ENCODE measurements around the gene FXYD7.

The FXYD7 gene

GRCh38 chr19:35112995-35113688 is 29.9 kb upstream of the FXYD7 start:
- no peak for DNase-seq

GRCh38 chr19:35114353-35115176 is 28.5 kb upstream of the FXYD7 start:
- DNase-seq = peak; percentile 22

GRCh38 chr19:35115177-35115951 is 27.7 kb upstream of the FXYD7 start, which contains the start of gene FXYD3:
Gene FXYD3, plus strand, starts transcription at chr19:35115823. Its CDS starts 3,554 bp downstream, at chr19:35119377.
- no peak for DNase-seq

- no peak for DNase-seq
Observed at GRCh38 chr19:35116072-35116801, 26.8 kb upstream of the FXYD7 start.

GRCh38 chr19:35117116-35117515 is 25.9 kb upstream of the FXYD7 start:
- no peak for DNase-seq

- no peak for DNase-seq
Observed at GRCh38 chr19:35117799-35118198, 25.3 kb upstream of the FXYD7 start.

- no peak for DNase-seq
Observed at GRCh38 chr19:35118268-35119020, 24.6 kb upstream of the FXYD7 start.

GRCh38 chr19:35119091-35119490 is 24.0 kb upstream of the FXYD7 start:
- no peak for DNase-seq

GRCh38 chr19:35119578-35120155 is 23.4 kb upstream of the FXYD7 start:
- peak; percentile 68 for DNase-seq

- DNase-seq = peak; percentile 97
Observed at GRCh38 chr19:35120492-35120891, 22.6 kb upstream of the FXYD7 start.

- DNase-seq = no peak
Observed at GRCh38 chr19:35120898-35121297, 22.2 kb upstream of the FXYD7 start.

GRCh38 chr19:35122687-35123551 is 20.1 kb upstream of the FXYD7 start:
- no peak for DNase-seq

GRCh38 chr19:35123573-35123972 is 19.5 kb upstream of the FXYD7 start:
- DNase-seq = no peak

GRCh38 chr19:35124098-35125060 is 18.7 kb upstream of the FXYD7 start:
- no peak for DNase-seq

GRCh38 chr19:35125270-35125717 is 17.8 kb upstream of the FXYD7 start:
- DNase-seq = no peak

GRCh38 chr19:35125749-35126623 is 17.1 kb upstream of the FXYD7 start:
- DNase-seq = no peak

- no peak for DNase-seq
Observed at GRCh38 chr19:35126624-35126959, 16.5 kb upstream of the FXYD7 start.

- DNase-seq = no peak
Observed at GRCh38 chr19:35127871-35128270, 15.2 kb upstream of the FXYD7 start.

All from MV-4-11 (cell line).